HepG2 (cell line): ENCODE results near the gene SOCS7. TPM values are rescaled to one million over a fixed set of nuclear protein-coding genes. Genes with fewer than 3 reads are reported as not detected.
A peak's percentile ranks its signal among the peaks of the same experiment; 100 is the strongest.

Experiments used
- ATAC-seq: fragments of 200-7000 bp; cut with Tn5 transposase; 3 replicates; pipeline ENCODE4 v1.9.1; 2020; ENCODE audit warnings: mild to moderate bottlenecking, moderate library complexity
- BruUV-seq: library from RNA; stranded (reverse); fragments of 400-500 nt; replicated peaks from 2 replicates; lab custom pipeline; 2021; lab: Mats Ljungman, UMichigan
- CTCF ChIA-PET: fragments of 300-600 bp; formaldehyde crosslinking; extraction: SDS; loops from one replicate; lab custom pipeline; 2021; ENCODE audit warnings: low total read pairs, inconsistent platforms, low intra/inter-chr PET ratio; lab: Yijun Ruan, JAX
- POLR2A ChIA-PET: fragments of 350-600 bp; sonication (Branson Sonifier 250); formaldehyde crosslinking; loops from one replicate; lab custom pipeline; 2020; ENCODE audit warnings: antibody characterized with exemption, inconsistent platforms; lab: Yijun Ruan, JAX
- DNase-seq: peaks from one replicate; pipeline ENCODE4 v3.0.0-alpha.2; 2015; ENCODE audit warnings: low spot score
- FAIRE-seq: peaks from 3 replicates; lab custom pipeline; 2011; peaks lifted over from hg19 to GRCh38; lab: Jason Lieb, UNC
- H2AFZ ChIP-seq: one replicate; pipeline ENCODE4 v1.6.1; 2011; ENCODE audit warnings: low read length, inconsistent platforms
- H3K27ac ChIP-seq: fragments of 300-600 bp; 3 replicates; pipeline ENCODE4 v1.8.0; 2011; ENCODE audit warnings: mixed run types, mild to moderate bottlenecking, mixed read lengths, low read length, inconsistent platforms; ENCODE audit not compliant: insufficient read depth; ENCODE audit errors: extremely low read length
- H3K27me3 ChIP-seq, 2 experiments: fragments of 200-600 bp in 1 of 2; 2 replicates in 1 of 2; 3 replicates in 1 of 2; pipeline versions ENCODE4 v1.6.0 to v1.8.0; 2011; ENCODE audit warnings: low read length in 2 of 2, mild to moderate bottlenecking in 2 of 2, moderate library complexity in 2 of 2, inconsistent platforms in 1 of 2; ENCODE audit not compliant: insufficient read depth in 2 of 2, control insufficient read depth in 1 of 2
- H3K36me3 ChIP-seq, 2 experiments: fragments of 200-600 bp in 1 of 2; replicated peaks in 1 of 2; 2 replicates in 1 of 2; 3 replicates in 1 of 2; pipeline versions ENCODE4 v1.5.1 to v1.8.0; 2011; ENCODE audit warnings: low read length in 2 of 2, inconsistent platforms in 1 of 2; ENCODE audit not compliant: insufficient read depth in 2 of 2, control insufficient read depth in 1 of 2
- H3K4me1 ChIP-seq: 2 replicates; pipeline ENCODE4 v1.5.1; 2012; ENCODE audit warnings: low read length, inconsistent platforms; ENCODE audit not compliant: insufficient read depth
- H3K4me2 ChIP-seq: 2 replicates; pipeline ENCODE4 v1.6.0; 2011; ENCODE audit warnings: low read depth, low read length, inconsistent platforms
- H3K4me3 ChIP-seq, 3 experiments: fragments of 200-600 bp in 1 of 3; sonication (generic), shearing (Covaris generic) in 1 of 3; replicated peaks in 1 of 3; 2 replicates each; pipeline ENCODE4 v1.5.1; 2011 to 2016; ENCODE audit warnings: low read length in 3 of 3, inconsistent platforms in 2 of 3, low read depth in 2 of 3, mild to moderate bottlenecking in 2 of 3, control low read depth in 1 of 3, mixed read lengths in 1 of 3; ENCODE audit not compliant: insufficient read depth in 1 of 3
- H3K79me2 ChIP-seq: one replicate; pipeline ENCODE4 v1.6.1; 2011; ENCODE audit warnings: low read length, inconsistent platforms; ENCODE audit not compliant: insufficient read depth
- H3K9ac ChIP-seq: 2 replicates; pipeline ENCODE4 v1.6.0; 2011; ENCODE audit warnings: mild to moderate bottlenecking, low read depth, low read length, inconsistent platforms; ENCODE audit not compliant: insufficient read depth
- H3K9me3 ChIP-seq: 2 replicates; pipeline ENCODE4 v1.5.1; 2012; ENCODE audit warnings: mild to moderate bottlenecking, low read length
- H4K20me1 ChIP-seq: 2 replicates; pipeline ENCODE4 v1.6.0; 2011; ENCODE audit warnings: inconsistent platforms, mild to moderate bottlenecking, low read length, moderate library complexity; ENCODE audit not compliant: insufficient read depth
- SAFB2 ChIP-seq: sonication (generic); formaldehyde crosslinking; IDR thresholded peaks from 2 replicates; pipeline ENCODE4 v1.5.1; 2020; ENCODE audit warnings: missing genetic modification reagents, low read depth, mild to moderate bottlenecking, borderline replicate concordance
- STAG1 ChIP-seq: sonication (generic); formaldehyde crosslinking; IDR thresholded peaks from 2 replicates; pipeline ENCODE4 v1.4.0; 2020; ENCODE audit warnings: missing genetic modification reagents
- TSC22D2 ChIP-seq: sonication (generic); formaldehyde crosslinking; IDR thresholded peaks from 2 replicates; pipeline ENCODE4 v1.5.1; 2020; ENCODE audit warnings: missing genetic modification reagents, mild to moderate bottlenecking, borderline replicate concordance
- ZNF543 ChIP-seq: sonication (generic); formaldehyde crosslinking; IDR thresholded peaks from 2 replicates; pipeline ENCODE4 v1.4.0; 2020; ENCODE audit warnings: mild to moderate bottlenecking, missing genetic modification reagents
- ZNF550 ChIP-seq: sonication (generic); formaldehyde crosslinking; IDR thresholded peaks from 2 replicates; pipeline ENCODE4 v1.4.0; 2020; ENCODE audit warnings: mild to moderate bottlenecking, missing genetic modification reagents, borderline replicate concordance
- WGBS: methylation state at CpG from one replicate; pipeline ENCODE4 v1.1.6; 2017; ENCODE audit warnings: low lambda C conversion rate; 5-methylcytosine and 5-hydroxymethylcytosine counted together
- in situ Hi-C: cut with HindIII; loops from 2 replicates; pipeline ENCODE4 v1.10.0; 2017; ENCODE audit warnings: low pct_unique_long_range_greater_than_20kb; ENCODE audit not compliant: extremely low pct_ligation_motif_present
- intact Hi-C: fragments of 100-400 bp; cut with micrococcal nuclease; formaldehyde crosslinking; loops from one replicate; pipeline ENCODE4 v1.10.0; 2022; ENCODE audit not compliant: unreplicated experiment
- polyA plus RNA-seq, 8 experiments: library from polyadenylated mRNA; depleted of rRNA in 3 of 8; stranded (reverse) in 7 of 8; unstranded in 1 of 8; fragments of >200 nt; fragmentation: Illumina TruSeq in 4 of 8; extraction: Trizol in 4 of 8; gene quantifications; 2 replicates each; pipeline versions ENCODE4 v1.2.1 to v1.2.3, GENCODE V29; 2011 to 2016; ENCODE audit warnings: low read depth in 4 of 8, missing spikeins in 1 of 8, mixed read lengths in 1 of 8; ENCODE audit not compliant: insufficient read depth in 1 of 8
- total RNA-seq, 5 experiments: library from RNA; depleted of rRNA; stranded (reverse); fragments of >200 nt; fragmentation: Illumina TruSeq; extraction: Trizol; gene quantifications; 2 replicates each; pipeline ENCODE4 v1.2.3, GENCODE V29; 2016; ENCODE audit warnings: low read depth in 1 of 5
- TF ChIP-seq, protein P1 (sequence below): sonication (generic); formaldehyde crosslinking; IDR thresholded peaks from 2 replicates; pipeline ENCODE4 v1.4.0; 2020; ENCODE audit warnings: missing genetic modification reagents
- TF ChIP-seq, protein P2 (sequence below): sonication (generic); formaldehyde crosslinking; IDR thresholded peaks from 2 replicates; pipeline ENCODE4 v1.5.0; 2020; ENCODE audit warnings: mild to moderate bottlenecking, missing genetic modification reagents, moderate library complexity

Gene SOCS7
- total and polyA plus RNA-seq, 2 of the 13 experiments (the other 11 are each of a cell fraction or from before 2014, with no cell fraction given): 19.2 to 24.2 TPM

DNA sequence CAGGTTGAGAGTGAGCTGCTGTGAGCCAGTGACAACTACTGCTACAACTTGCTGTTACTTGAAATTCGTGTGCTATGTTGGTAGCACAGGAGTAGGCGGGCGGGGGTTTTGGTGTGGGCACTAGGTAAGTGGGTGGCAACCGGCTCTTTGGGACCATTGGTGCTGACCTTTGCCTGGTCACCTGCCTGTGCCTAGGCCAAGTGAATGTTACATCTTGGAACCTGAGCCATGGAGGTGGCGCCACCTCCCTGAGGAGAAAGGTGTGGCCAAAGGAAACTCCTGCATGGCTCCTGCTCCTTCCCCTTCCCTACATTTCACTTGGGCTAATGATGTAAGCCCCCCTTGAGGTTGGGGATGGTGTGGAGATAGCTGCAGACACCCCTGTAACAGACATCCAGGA, 51.3 kb downstream of the SOCS7 start:
- no peak overlapping the region for H3K4me2 ChIP-seq
- H2AFZ ChIP-seq: no peak overlapping the region
- POLR2A ChIA-PET: no interaction called here
- H3K36me3 ChIP-seq: peaks cover 16 to 33% of the 10 kb centered on the region in 2 experiments; a peak in 4 of 5 replicates
- ATAC-seq: no peak
- WGBS: 91% methylated on average over 5 of the region's 5 CpGs
- intact Hi-C loops (no loop called here), in situ Hi-C loops (no loop called here)
- H3K27me3 ChIP-seq: no peaks in the 10 kb centered on the region
- no peak overlapping the region for H3K27ac ChIP-seq
- H4K20me1 ChIP-seq: no peaks in the 10 kb centered on the region
- no TSS peak for BruUV-seq
- no peaks in the 10 kb centered on the region for H3K4me1 ChIP-seq
- CTCF ChIA-PET: no interaction called here
- H3K4me3 ChIP-seq: no peak overlapping the region
- H3K9me3 ChIP-seq: no peaks in the 10 kb centered on the region
- DNase-seq: no peak
- no peak for TF ChIP-seq TSC22D2 (CRISPR knock-in tag)
- TF ChIP-seq ZNF543 (CRISPR knock-in tag): no peak
- no peak for TF ChIP-seq SAFB2
- TF ChIP-seq, protein P1, sequence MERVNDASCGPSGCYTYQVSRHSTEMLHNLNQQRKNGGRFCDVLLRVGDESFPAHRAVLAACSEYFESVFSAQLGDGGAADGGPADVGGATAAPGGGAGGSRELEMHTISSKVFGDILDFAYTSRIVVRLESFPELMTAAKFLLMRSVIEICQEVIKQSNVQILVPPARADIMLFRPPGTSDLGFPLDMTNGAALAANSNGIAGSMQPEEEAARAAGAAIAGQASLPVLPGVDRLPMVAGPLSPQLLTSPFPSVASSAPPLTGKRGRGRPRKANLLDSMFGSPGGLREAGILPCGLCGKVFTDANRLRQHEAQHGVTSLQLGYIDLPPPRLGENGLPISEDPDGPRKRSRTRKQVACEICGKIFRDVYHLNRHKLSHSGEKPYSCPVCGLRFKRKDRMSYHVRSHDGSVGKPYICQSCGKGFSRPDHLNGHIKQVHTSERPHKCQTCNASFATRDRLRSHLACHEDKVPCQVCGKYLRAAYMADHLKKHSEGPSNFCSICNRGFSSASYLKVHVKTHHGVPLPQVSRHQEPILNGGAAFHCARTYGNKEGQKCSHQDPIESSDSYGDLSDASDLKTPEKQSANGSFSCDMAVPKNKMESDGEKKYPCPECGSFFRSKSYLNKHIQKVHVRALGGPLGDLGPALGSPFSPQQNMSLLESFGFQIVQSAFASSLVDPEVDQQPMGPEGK (CRISPR knock-in tag): no peak
- peak; percentile 35 for TF ChIP-seq STAG1 (CRISPR knock-in tag)
- TF ChIP-seq ZNF550: no peak
- TF ChIP-seq, protein P2, sequence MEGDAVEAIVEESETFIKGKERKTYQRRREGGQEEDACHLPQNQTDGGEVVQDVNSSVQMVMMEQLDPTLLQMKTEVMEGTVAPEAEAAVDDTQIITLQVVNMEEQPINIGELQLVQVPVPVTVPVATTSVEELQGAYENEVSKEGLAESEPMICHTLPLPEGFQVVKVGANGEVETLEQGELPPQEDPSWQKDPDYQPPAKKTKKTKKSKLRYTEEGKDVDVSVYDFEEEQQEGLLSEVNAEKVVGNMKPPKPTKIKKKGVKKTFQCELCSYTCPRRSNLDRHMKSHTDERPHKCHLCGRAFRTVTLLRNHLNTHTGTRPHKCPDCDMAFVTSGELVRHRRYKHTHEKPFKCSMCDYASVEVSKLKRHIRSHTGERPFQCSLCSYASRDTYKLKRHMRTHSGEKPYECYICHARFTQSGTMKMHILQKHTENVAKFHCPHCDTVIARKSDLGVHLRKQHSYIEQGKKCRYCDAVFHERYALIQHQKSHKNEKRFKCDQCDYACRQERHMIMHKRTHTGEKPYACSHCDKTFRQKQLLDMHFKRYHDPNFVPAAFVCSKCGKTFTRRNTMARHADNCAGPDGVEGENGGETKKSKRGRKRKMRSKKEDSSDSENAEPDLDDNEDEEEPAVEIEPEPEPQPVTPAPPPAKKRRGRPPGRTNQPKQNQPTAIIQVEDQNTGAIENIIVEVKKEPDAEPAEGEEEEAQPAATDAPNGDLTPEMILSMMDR (CRISPR knock-in tag): peak; percentile 44; the same call in 1 of the 2 replicates
- no peak for FAIRE-seq
- H3K79me2 ChIP-seq: no peaks in the 10 kb centered on the region
- H3K9ac ChIP-seq: no peak overlapping the region
